ENCODE measurements around the gene KIT.

KIT gene

DNA sequence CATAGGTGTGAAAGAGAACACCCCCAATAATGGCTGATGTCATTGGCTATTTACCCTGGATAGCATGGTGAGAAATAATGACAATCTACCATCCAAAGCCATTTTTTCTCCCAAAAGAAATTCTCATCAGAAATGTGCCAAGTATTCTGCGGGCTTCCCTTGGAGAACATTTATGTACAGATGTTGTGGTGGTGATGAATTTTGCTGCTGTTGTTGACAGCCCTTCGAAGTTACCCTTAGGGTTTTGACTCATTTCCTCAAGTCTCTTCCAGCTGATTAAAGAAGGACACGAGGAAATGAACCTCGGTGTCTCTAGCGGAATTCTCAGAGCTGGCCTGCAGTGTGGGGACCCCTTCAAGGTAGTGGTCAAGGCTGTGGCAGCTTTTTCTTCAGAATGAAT lies 3.4 kb downstream of the KIT start:
- DNase-seq, result no peak

DNA sequence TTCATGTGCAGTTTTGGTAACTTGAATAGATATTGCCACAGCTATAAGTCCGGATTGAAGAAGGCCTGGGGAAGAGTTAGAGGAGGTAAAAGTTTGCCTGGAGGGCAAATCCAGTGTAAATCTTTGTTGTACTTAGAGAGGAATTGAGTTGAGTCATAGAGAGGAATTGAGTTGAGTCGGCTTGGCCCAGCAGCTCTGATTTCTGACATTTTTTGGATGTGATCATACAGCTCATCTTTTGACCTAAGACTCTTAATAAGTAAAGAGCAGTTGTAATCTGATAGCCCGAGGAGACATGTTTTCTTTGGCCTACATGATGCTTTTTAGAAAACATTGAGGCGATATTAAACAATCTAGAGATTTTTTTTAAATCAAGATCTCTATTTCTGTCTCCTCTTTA lies 3.9 kb downstream of the KIT start:
- no peak for DNase-seq

DNA sequence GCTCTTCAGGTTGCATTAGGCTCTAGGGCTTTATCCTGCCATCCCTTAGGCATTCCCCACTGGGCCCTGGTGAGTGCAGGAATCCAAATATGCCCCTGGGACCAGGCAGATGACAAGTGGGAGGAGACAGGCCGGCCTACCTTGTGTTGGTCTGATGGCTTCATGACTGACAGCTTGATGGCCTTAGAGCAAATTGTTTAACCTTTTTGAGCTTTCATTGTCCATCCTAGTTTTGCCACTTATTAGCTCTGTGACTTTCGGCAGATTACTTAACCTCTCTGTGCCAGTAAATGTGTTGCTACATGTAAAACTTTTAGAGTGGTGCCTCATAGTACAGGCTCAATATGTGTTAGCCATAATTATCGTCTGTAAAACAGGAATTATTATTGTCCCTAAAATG lies 4.4 kb downstream of the KIT start:
- DNase-seq, result no peak

DNA sequence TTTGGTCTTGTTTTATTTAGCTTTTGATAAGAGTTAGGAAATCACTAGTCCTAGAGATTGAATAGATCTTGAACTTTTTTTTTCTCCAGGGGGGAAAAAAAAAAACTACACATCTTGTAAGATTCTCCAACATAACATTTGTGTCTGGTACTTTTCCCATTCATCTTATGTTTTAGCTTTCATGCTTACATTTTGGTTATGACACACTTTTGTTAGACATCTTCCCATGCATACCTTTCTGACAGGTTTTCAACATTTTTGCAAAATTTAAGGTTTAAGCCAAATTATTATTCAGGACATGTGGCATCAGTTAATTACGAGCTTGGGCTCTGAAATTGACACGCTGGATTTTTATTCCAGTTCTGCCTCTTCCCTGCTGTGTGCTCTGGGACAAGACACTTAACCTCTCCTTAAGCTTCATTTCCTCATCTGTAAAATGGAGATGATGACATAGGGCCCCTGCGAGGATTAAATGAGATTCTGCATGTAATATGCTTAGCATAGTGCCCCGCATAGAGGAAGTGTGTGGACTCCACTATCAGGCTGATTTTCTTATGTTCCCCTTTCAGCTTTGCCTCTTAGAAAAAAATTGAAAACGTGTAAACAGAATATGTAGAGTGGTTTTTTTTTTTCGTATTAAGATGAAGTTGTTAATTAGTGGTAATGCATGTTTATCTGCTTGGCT lies 5.3 kb downstream of the KIT start:
- no peak for DNase-seq

DNA sequence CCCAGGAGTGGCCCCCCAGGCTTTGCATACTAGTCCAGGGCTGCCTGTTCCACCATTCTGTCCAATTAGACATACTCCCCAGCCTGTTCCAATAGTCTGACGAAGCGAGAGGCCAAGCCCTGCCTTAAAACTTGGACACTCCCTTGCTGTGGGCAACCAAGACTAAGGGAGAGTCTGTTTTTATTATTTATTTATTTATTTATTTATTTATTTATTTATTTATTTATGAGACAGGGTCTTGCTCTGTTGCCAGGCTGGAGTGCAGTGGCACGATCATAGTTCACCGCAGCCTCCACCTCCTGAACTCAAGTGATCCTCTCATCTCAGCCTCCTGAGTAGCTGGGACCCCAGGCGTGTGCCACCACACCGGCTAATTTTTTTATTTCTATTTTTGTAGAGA lies 6.6 kb downstream of the KIT start:
- DNase-seq, result no peak

DNA sequence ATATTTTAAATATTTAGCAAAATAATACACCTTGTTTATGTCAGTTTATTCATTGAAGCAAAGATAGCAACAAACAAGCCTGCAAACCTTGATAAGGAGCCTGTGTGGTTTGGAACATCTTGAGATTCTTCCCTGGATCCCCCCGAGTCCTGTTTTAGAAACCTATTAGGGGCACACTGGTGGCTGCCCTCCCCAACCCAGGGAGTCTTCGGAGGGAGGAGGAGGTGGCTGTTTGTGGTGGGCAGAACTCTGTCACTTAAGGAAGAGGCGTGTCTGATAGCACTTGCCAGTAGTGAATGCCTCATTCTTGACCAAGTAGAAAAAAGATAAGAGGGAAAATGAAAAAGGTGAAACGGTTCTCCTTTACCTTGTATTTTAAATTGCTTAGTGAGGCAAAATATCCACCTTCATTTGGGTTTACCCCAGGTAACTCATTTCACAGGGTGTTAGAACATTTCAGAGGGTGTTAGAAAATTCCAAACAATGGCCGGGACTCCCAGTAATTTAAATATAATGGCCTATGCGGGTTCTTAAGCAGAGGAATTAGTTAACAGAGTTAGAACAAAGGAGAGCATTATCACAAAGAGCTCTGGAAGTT lies 10.4 kb downstream of the KIT start:
- DNase-seq, result no peak

DNA sequence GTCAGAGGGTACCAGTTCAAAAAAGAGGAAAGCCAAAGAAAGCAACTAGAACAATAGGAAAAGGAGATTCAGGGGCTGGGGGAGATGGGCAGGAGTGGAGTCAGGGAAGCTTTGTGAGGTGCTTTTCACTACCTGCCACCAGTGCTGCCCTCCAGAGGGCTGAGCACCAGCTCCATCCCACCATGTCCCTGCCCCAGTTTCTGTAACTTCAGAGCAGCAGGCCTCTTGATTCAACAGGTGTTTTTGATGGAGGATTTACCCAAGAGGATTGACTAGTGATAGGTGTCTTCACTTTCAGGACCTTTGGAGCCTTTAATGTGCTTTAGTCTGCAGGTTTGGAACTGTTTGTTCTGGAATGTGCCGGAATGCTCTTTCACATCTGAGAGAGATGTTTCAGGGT lies 12.1 kb downstream of the KIT start:
- no peak for DNase-seq

DNA sequence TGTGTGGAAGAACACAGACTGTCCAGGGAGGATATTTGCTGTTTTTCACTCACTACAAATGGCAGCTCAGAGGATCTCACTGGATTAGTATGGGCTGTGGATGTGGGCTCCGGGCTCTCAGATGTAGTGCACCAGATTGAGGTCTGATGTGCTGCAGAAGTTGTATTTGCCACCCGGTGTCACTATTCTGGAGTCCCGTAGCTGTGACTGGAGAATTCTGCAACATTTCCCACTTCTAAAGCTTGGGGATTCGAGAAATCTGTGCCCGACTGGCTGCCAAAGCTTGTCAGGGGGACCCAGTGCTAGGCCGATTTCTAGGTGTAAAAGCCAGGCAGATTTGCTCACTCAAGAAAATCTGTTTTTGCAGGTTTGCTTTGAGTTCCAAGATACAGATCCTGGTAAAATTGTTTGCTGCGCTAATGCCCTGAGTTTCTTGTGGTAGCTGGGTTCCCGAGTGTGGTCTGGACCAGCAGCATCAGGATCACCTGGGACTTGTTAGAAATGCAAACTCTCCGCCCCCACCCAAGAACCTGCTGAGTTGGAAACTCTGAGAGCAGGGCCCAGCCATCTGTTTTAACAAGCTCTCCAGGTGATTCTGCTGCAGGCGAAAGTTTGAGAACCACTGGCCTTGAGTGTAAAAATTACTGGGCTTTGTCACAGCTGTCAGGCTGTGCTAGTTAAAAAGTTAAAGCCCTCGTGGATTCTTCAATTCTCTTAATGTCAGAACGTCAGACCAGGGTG lies 18.1 kb downstream of the KIT start:
- DNase-seq, result no peak

DNA sequence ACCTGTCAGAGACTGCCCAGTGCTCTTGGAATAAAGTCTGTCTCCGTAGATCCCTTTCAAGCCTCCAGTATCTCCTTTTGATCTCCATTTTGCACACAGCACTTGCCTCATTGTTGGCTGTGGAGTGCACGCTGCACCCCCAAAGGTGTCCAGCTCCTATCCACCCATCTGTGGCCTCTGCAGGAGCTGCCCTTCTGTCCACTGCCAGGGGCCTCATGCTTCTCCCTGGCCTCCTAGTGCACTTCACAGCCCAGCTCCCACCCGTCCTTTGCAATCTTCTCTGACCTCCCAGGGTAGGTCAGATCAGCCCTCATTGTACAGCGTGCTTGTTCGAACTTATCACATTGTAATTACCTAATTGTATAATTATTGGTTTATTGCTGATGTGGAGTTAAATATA lies 18.9 kb downstream of the KIT start:
- no peak for DNase-seq

DNA sequence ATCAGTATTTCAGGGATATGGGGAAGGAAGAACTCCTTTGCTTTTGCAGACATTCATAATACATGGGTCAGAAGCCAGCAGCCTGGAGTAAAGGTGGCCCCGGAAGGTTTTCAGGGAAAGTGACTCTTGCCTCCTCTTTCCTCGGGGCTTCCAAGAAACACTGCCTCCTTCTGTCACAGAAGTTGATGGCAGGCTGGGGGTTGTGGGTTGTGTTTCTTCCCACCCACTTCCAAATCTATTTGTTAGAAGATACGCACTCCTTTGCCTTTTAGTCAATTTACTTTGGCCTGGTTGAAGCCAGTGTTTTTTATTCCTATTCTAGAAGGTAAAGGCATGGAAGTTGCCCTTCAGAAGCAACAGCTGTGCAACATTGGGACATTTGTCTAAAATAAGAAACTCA lies 19.7 kb downstream of the KIT start:
- DNase-seq, result no peak

DNA sequence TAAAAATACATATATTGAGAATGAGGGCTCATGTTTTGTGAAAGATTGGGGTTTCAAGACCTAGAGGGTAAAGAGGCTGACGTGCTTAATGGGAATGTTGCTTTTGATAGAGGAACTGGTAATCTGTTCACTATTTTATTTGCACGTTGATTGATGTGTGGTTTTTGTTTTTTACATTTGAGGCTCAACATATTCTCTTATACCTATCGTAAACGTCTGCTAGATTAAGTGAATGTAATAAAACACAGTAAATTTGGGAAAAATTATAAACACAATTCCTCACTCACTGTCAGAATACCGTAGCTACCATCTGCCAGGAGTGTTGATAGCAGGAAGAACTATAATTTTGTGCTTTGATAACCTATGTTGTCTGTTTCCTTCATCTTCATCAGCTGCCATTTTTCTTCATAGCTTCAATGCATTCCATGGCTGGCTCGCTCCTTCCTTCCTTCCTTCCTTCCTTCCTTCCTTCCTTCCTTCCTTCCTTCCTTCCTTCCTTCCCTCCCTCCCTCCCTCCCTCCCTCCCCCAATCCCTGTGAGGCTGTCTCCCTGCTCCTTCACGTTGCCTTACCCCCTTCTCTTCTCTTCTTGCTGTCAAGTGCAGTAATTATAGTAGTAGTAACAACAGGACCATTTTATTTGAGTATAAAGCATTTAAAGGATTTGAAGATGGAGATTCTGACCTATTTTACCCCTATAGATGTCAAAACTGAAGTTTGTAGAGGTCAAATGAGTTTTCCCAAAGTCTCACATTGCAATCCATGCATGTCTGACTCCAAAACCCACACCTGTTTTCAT lies 20.3 kb downstream of the KIT start:
- no peak for DNase-seq

DNA sequence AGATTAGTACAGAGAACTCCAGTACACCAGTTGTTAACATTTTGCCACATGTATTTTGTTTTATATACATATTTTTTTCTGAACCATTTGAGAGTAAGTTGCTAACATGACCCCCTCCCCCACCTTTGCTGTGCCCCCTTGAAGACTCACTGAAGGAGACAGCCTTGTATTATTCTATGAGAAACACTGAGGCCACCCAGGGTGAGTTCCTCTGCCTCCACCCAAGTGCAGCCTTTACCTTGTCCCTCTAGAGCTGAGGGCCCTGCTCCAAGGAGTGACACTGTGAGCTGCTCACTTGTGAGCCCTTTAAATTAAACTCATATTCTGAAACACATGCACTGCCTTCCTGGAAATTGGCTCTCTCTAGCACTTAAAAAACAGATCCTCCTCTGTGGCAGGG lies 21.1 kb downstream of the KIT start:
- no peak for DNase-seq

DNA sequence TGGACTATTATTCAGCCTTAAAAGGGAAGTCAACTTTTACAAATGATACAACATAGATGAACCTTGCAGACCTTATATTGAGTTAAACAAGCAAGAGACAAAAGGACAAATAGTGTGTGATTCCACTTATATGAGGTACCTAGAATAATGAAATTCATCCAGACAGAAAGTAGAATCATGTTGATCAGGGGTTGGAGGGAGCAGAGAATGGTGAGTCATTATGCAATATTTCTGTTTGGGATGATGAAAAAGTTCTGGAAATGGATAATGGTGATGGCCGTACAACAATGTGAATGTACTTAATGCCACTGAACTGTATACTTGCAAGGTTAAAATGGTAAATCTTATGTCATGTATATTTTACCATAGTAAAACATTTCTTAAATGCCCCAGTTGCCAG lies 22.1 kb downstream of the KIT start:
- DNase-seq, result no peak

DNA sequence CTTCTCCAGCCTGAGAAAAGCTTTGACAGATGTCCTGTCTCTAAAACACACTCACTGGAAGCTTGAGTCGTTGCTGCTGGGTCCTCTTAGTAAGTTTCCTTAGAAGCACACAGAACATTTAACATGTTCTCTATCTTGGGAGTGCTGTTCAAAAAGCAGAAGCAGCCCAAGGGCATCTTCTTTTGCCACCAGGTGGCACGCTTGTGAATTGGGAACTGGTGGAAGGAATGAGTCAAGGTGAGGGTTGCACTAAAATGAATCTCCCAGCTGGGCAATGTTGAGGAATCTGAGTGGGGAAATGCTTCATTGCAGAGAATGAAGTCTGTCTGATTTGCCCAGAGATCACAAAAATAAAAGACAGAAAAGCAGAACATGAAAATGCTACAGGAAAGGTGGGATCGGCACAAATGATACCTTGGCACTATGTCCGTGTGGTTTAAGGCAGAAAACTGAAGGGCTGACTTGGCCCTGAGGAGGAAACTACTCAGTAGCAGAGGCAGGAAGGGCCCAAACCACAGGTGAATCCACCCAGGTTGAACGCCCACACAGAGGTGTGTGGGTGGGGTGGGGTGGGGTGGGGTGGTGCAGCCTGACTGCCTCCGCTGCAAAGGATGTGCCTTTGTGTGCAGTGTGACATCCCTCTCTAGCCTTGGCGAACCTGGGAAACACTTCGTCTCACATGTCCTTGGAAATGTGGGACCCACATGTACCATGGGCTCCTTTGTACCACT lies 26.0 kb downstream of the KIT start:
- DNase-seq, result peak; percentile 12

DNA sequence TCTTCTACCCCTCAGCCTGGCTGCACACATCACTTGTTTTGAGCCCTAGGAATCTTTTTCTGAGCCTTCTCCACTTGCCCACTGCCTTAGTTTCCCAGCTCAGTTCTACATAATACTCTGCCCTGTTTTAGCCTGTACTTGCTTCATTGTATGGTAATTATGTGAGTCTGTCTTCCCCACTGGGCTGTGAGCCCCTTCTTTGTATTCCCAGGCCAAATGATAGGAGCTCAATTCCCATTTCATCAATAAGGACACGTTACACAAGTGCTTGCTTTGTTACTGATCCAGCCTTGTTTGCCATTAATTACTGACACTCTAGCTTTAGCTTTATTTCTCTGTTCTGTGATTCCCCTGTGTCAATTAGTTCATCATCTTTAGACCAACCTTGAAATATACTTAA lies 28.1 kb downstream of the KIT start:
- no peak for DNase-seq

DNA sequence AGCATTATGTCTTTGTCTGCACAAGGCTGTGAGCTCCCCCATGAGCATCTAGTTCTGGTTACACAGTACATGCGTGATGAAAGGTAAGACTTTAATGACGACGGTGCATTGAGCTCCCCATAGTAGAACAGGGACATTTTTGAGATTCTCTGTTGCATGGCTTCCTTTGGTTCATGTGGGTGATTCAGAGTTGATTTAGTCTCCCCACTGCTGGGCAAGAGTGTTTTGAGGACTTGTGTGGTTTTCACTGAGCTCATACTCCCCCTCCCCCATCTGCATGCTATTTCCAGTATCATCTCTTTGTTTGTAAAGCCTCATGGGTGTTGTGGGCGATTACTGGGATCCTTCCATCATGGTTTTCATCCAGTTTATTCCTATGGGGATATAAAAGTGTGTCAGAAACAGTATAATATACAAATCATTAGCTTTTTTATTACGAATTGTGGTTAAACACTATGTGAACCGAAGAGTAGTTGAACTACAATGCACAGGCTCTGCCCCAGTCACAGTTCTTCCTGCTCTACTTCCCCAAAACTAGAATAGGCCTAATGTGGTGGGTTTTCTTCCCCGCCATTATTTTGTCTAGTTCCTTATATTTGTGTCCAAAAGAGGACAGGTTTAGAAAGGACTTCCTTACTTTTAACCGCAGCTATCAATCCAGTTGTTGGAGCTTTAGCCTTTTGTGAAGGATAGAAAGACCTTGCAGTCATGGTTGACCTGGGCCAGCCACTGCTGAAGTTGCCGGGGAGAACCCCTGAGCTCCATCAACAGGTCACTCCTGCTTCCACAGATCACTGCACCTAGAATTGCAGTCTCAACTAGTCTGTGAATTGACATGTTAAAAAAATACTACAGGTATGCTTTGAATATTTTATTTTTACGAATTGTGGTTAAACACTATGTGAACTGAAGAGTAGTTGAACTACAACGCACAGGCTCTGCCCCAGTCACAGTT lies 30.4 kb downstream of the KIT start:
- DNase-seq, result no peak

DNA sequence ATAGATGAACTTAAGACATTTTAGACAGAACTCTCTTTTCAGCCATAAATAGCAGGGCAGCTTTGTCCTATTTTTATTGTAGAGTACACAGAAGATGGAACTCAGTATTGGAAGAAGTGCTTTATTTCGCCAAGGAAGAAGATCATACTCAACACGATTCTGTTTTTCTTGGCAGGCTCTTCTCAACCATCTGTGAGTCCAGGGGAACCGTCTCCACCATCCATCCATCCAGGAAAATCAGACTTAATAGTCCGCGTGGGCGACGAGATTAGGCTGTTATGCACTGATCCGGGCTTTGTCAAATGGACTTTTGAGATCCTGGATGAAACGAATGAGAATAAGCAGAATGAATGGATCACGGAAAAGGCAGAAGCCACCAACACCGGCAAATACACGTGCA lies 37.6 kb downstream of the KIT start:
- no peak for DNase-seq

DNA sequence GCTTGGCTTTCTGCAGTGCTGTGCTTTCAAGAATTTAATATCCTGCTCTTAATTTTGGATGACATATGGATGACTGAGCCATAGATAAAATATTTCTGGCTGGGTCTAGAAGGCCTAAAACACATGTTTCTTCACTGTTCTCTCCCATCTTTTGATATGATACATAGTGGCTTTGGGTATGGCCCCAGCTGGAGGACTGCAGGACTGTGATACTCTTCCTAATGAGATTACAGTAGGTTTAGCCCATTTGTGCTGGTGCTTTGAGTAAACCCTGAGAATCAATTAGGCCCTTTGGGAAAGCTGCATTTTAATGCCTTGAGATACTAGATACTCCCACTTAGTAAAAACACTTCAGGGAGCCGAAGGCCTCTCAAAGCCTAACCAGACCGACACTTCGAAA lies 38.0 kb downstream of the KIT start:
- DNase-seq, result no peak

DNA sequence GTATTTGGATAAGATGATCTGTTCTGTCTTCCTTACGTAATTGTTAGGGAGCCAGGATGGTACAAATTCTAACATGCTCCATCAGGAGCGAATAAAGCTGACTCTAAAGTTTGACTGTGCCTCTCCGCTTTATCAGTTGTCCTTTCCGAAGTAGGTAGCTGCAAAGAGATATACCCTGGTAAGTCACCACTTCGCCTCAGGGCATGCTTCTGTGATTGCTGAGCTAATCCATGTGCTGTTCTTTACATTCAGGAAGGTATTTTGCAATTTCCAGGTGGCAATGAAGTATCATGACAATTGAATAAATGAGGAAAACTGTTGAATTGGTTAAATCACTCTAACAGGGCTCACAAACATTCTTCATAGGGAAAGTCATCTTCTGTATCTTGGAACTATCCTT lies 38.9 kb downstream of the KIT start:
- no peak for DNase-seq

DNA sequence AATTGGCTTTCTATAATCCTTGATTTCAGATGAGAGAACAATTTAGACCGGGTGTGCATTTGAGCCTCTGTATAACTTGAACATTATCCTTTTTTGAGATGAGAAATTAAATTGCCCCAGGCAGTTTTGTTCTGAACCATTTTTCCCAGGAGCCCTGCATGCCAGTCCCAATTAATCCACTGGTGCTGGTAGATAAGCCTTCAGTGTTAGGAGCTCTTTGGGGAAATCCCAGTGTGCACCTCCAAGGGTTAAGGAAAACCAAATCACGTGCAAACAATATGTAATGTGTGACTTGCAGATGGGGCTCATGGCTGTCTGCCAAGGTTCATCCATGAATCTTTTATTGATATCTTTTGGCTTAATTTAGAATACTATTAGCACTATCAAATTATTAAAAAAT lies 43.2 kb downstream of the KIT start:
- DNase-seq, result no peak

DNA sequence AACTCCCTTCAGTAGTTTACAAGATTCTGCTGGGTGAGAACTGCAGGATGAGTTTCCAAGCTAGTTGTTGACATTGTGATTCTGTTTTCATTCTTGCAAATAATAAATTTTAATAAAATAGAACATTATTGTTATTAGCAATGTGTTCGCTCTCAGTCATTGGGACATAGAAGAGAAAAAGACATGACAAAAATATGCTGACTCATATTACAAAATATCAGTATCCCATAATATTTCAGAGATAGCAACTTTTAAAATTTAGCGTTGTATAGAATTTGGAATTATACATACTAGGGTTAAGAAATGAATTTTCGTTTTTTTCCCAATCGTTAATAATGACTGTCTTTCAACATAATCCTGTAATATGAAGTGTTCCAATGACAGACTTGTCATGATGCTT lies 45.4 kb downstream of the KIT start:
- no peak for DNase-seq

DNA sequence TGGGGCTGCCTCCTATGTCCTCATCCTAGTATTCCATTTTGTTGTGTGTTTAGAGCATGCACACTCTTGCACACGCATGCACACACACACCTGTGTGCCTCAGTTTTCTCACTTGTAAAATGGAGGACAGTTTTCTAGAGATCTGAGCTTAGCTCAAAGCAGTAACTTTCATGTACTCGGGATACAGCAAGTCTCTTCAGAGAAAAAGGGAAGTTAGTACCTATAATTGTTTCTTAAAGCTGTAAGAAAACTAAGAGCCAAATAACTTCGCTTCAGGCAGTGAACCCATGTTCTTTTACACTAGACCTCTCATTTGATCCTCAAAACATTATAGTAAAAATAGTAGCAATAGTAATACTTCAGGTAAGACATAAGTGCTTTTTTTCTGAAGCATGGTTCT lies 49.6 kb downstream of the KIT start:
- no peak for DNase-seq
